Measurements from ENCODE around the gene FMN2. TPM values are rescaled to one million over a fixed set of nuclear protein-coding genes. Genes with fewer than 3 reads are reported as not detected.

FMN2 gene
- total and polyA plus RNA-seq, 9 donors, result 0.60 to 10.1 (median 2.5) TPM

DNA sequence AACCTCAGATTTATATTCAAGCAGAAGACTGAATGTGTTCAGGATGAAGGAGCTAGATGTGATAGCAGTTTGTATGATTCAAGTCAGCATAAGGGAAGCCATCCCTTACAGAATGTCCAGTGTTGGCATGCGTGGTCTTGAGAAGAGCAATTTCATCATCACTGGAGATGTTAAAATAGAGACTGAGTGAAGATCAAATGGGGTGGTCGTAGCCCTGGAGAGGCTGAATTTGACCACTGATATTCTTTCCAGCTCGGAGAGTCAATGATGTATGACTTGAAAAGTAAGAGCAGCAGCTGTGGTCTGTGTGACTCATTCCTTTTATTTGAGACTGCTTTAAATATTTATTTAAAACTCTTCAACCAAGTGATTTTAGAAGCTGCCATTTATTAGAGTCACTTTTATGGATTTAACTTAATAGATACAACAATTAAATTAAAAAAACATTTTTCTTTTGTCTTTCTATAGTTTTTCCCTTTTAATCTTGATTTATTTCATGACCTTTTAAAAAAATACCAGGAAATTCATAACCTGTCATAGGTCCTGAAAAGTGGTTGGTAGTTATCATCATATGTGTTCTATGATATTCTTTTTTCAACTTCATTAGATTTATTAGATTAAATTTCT, 15.5 kb downstream of the FMN2 start:
- DNase-seq, result no peak
- no peak overlapping the region for H3K27ac ChIP-seq
- intact Hi-C loops (cut with DNase I), result no loop called here
- H3K4me3 ChIP-seq, result no peak overlapping the region
- WGBS, 3 donors, result 65 to 78% (median 69%) methylated on average over 3 of the region's 3 CpGs
- no peaks in the 10 kb centered on the region for H3K36me3 ChIP-seq
- no peaks in the 10 kb centered on the region for H3K4me1 ChIP-seq (ENCODE audit: insufficient read depth)
- H3K9me3 ChIP-seq, result no peaks in the 10 kb centered on the region
- H3K27me3 ChIP-seq, result no peaks in the 10 kb centered on the region
- TF ChIP-seq CTCF (IDR thresholded peaks at IDR 0.05), result no peak
- no peak for TF ChIP-seq POLR2A (IDR thresholded peaks at IDR 0.05)
- no peak for TF ChIP-seq EP300 (IDR thresholded peaks at IDR 0.05)

GRCh38 chr1:240109130-240109529, 17.4 kb downstream of the FMN2 start:
- TF ChIP-seq POLR2A (IDR thresholded peaks at IDR 0.05), result no peak
- TF ChIP-seq CTCF (IDR thresholded peaks at IDR 0.05), result no peak
- no peak for TF ChIP-seq EP300 (IDR thresholded peaks at IDR 0.05)
- Histone ChIP-seq H3K4me3 (no peak overlapping the region), H3K36me3 (no peaks in the 10 kb centered on the region), H3K4me1 (ENCODE audit: insufficient read depth) (no peaks in the 10 kb centered on the region), H3K27ac (no peak overlapping the region), H3K27me3 (no peaks in the 10 kb centered on the region), H3K9me3 (no peaks in the 10 kb centered on the region)
- WGBS, 3 donors, result 88 to 92% (median 91%) methylated on average over 2 of the region's 2 CpGs
- no peak for DNase-seq
- intact Hi-C loops (cut with DNase I), result no loop called here

- Histone ChIP-seq H3K4me1 (ENCODE audit: insufficient read depth) (no peaks in the 10 kb centered on the region), H3K27me3 (no peaks in the 10 kb centered on the region), H3K27ac (no peak overlapping the region), H3K4me3 (no peak overlapping the region), H3K36me3 (no peaks in the 10 kb centered on the region), H3K9me3 (no peaks in the 10 kb centered on the region)
- TF ChIP-seq CTCF (IDR thresholded peaks at IDR 0.05) (no peak), POLR2A (IDR thresholded peaks at IDR 0.05) (no peak), EP300 (IDR thresholded peaks at IDR 0.05) (no peak)
- no peak for DNase-seq
- WGBS, 3 donors, result 19 to 30% (median 30%) methylated on average over 5 of the region's 5 CpGs
- intact Hi-C loops (cut with DNase I), result no loop called here
Observed at GRCh38 chr1:240109920-240110636, 18.4 kb downstream of the FMN2 start.

DNA sequence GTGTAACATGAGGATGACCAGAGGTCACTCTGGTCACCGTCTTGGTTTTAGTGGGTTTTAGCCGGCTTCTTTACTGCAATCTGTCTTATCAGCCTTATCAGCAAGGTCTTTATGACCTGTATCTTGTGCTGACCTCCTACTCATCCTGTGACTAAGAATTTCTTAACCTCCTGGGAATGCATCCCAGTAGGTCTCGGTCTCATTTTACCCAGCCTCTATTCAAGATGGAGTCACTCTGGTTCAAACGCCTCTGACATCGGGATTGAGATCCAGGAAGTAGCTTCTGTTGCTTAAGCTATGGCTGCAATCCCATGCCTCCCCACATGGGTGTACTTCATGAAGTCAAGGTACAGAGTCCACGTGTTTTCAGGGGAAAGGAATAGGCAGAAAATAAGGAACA, 19.9 kb downstream of the FMN2 start:
- Histone ChIP-seq H3K27me3 (no peaks in the 10 kb centered on the region), H3K9me3 (no peaks in the 10 kb centered on the region), H3K36me3 (no peaks in the 10 kb centered on the region), H3K4me3 (no peak overlapping the region), H3K27ac (no peak overlapping the region), H3K4me1 (ENCODE audit: insufficient read depth) (no peaks in the 10 kb centered on the region)
- intact Hi-C loops (cut with DNase I), result no loop called here
- TF ChIP-seq EP300 (IDR thresholded peaks at IDR 0.05) (no peak), CTCF (IDR thresholded peaks at IDR 0.05) (no peak), POLR2A (IDR thresholded peaks at IDR 0.05) (no peak)
- WGBS, 3 donors, result 89 to 90% (median 89%) methylated on average over 6 of the region's 6 CpGs
- DNase-seq, result no peak
